HCT116 (cell line): ENCODE measurements around the gene KRTAP10-8.

ENCODE experiments used
- CTCF ChIP-seq, 3 experiments: fragments of 200-600 bp in 1 of 3; sonication (generic) in 1 of 3; IDR thresholded peaks in 2 of 3; conservative IDR thresholded peaks in 1 of 3; 2 replicates each; pipeline ENCODE4 v1.5.1; 2012 to 2017; ENCODE audit warnings: low read depth in 2 of 3, low read length in 2 of 3, antibody characterized with exemption in 1 of 3, borderline replicate concordance in 1 of 3, control low read depth in 1 of 3, mild to moderate bottlenecking in 1 of 3, mixed read lengths in 1 of 3, mixed run types in 1 of 3, moderate library complexity in 1 of 3; ENCODE audit not compliant: insufficient read depth in 1 of 3
- MAX ChIP-seq: IDR thresholded peaks from 2 replicates; pipeline ENCODE4 v1.6.1; 2012
- POLR2AphosphoS5 ChIP-seq: IDR thresholded peaks from 2 replicates; pipeline ENCODE4 v1.6.1; 2011; ENCODE audit warnings: mild to moderate bottlenecking, low read depth, low read length, moderate library complexity
- YY1 ChIP-seq: IDR thresholded peaks from 2 replicates; pipeline ENCODE4 v1.6.1; 2011; ENCODE audit warnings: low read length, low read depth, moderate library complexity, mild to moderate bottlenecking; ENCODE audit not compliant: insufficient replicate concordance; ENCODE audit errors: extremely low read depth
- TF ChIP-seq, protein P1 (sequence below): IDR thresholded peaks from 2 replicates; pipeline ENCODE4 v1.6.1; 2011; ENCODE audit warnings: mild to moderate bottlenecking, low read length, moderate library complexity; ENCODE audit not compliant: insufficient replicate concordance; ENCODE audit errors: extremely low read depth

- TF ChIP-seq YY1 (no peak), MAX (no peak), CTCF (IDR thresholded peaks at IDR 0.05 in 2 of 3, conservative IDR thresholded peaks at IDR 0.05 in 1 of 3; ENCODE audit: borderline replicate concordance in 1 of 3, insufficient read depth in 1 of 3, low read depth in 2 of 3, low read length in 2 of 3) (no peak), POLR2AphosphoS5 (no peak)
- TF ChIP-seq, protein P1, sequence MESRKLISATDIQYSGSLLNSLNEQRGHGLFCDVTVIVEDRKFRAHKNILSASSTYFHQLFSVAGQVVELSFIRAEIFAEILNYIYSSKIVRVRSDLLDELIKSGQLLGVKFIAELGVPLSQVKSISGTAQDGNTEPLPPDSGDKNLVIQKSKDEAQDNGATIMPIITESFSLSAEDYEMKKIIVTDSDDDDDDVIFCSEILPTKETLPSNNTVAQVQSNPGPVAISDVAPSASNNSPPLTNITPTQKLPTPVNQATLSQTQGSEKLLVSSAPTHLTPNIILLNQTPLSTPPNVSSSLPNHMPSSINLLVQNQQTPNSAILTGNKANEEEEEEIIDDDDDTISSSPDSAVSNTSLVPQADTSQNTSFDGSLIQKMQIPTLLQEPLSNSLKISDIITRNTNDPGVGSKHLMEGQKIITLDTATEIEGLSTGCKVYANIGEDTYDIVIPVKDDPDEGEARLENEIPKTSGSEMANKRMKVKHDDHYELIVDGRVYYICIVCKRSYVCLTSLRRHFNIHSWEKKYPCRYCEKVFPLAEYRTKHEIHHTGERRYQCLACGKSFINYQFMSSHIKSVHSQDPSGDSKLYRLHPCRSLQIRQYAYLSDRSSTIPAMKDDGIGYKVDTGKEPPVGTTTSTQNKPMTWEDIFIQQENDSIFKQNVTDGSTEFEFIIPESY = no peak
These were observed 45.5 kb upstream of the KRTAP10-8 start for GRCh38 chr21:44566403-44566802.
